Heart right ventricle (tissue), 16 donors: Measurements from ENCODE around the gene IGF2R. TPM values are rescaled to one million over a fixed set of nuclear protein-coding genes. Genes with fewer than 3 reads are reported as not detected.
A peak's percentile ranks its signal among the peaks of the same experiment; 100 is the strongest.

ENCODE experiments used
- ATAC-seq, 8 donors: fragments of 200-7000 bp; cut with Tn5 transposase; one replicate each; pipeline ENCODE4 v1.9.1; 2020; ENCODE audit warnings: mild to moderate bottlenecking in 8 of 8, moderate library complexity in 8 of 8, moderate number of reproducible peaks in 1 of 8
- DNase-seq, 2 donors: peaks; one replicate each; pipeline ENCODE4 v3.0.0-alpha.2; 2020
- H3K27ac ChIP-seq, 10 donors: fragments of 200-600 bp; sonication (generic) in 2 of 10; one replicate each; pipeline versions ENCODE4 v1.5.0 to v1.8.0; 2020 to 2022; ENCODE audit warnings: mild to moderate bottlenecking in 3 of 10
- H3K27me3 ChIP-seq, 7 donors: fragments of 200-600 bp; one replicate each; pipeline ENCODE4 v1.8.0; 2021 to 2022; ENCODE audit warnings: mild to moderate bottlenecking in 2 of 7
- H3K36me3 ChIP-seq, 9 donors: fragments of 200-600 bp; sonication (generic) in 1 of 9; one replicate each; pipeline versions ENCODE4 v1.5.0 to v1.8.0; 2020 to 2022; ENCODE audit warnings: mild to moderate bottlenecking in 2 of 9
- H3K4me1 ChIP-seq, 9 donors: fragments of 200-600 bp; sonication (generic) in 1 of 9; one replicate each; pipeline versions ENCODE4 v1.5.0 to v1.8.0; 2020 to 2022; ENCODE audit warnings: mild to moderate bottlenecking in 4 of 9
- H3K4me3 ChIP-seq, 10 donors: fragments of 200-600 bp; sonication (generic) in 2 of 10; one replicate each; pipeline versions ENCODE4 v1.5.0 to v1.8.0; 2020 to 2022; ENCODE audit warnings: mild to moderate bottlenecking in 7 of 10, moderate library complexity in 2 of 10
- H3K9me3 ChIP-seq, 11 donors: fragments of 200-600 bp in 10 of 11; sonication (generic) in 2 of 11; one replicate each; pipeline versions ENCODE4 v1.5.0 to v1.8.0; 2013 to 2022; ENCODE audit warnings: mild to moderate bottlenecking in 2 of 11, control low read depth in 1 of 11, moderate library complexity in 1 of 11
- CTCF ChIP-seq, 9 donors: fragments of 200-600 bp; sonication (generic) in 2 of 9; IDR thresholded peaks; one replicate each; pipeline versions ENCODE4 v1.5.0 to v1.8.0; 2021 to 2022; ENCODE audit warnings: antibody characterized with exemption in 9 of 9, mild to moderate bottlenecking in 5 of 9, moderate library complexity in 1 of 9
- WGBS, 2 donors: extraction: QIAGEN DNeasy Blood & Tissue Kit; methylation state at CpG; one replicate each; pipeline ENCODE4 v1.1.7; 2013; ENCODE audit warnings: inconsistent platforms in 1 of 2; 5-methylcytosine and 5-hydroxymethylcytosine counted together
- intact Hi-C, 10 donors: fragments of 100-400 bp; cut with DNase I; formaldehyde crosslinking; loops; one replicate each; pipeline versions ENCODE4 v1.11.1 to v1.14.2; 2022
- polyA plus RNA-seq, 2 donors: library from polyadenylated mRNA; stranded (reverse); fragments of 200-250 nt; gene quantifications; one replicate each; pipeline ENCODE4 v1.2.3, GENCODE V29; 2013
- total RNA-seq, 10 donors: library from RNA; stranded (reverse); fragmentation: NEBNext Ultra II Directional in 3 of 10; extraction: Animal tissue kit (Norgen Biotek cat#: 25700) in 3 of 10; gene quantifications; one replicate each; pipeline versions ENCODE4 v1.2.1 to v1.2.4, GENCODE V29; 2021 to 2023
- donor health status: Arrhythmogenic right ventricular cardiomyopathy.
- donor health status: ischemic (EF 13 %, LVEDD 7.1; RV severe dilation, severe dysfunction).
- donor health status: healthy with polysubstance abuse.
- donor health status: DM: no; HTN: yes; CAD: no.
- donor health status: DM: no; HTN: no; CAD: no.
- donor health status: ischemic (EF 25% LVEDD 6.9; RV normal size, moderate dysfunction).
- donor health status: ischemic (EF 25% LVEDD 5.7; RV mildly dilated, moderate dysfunction).
- donor health status: healthy.
- donor health status: DM: yes; HTN: yes; CAD: no.
- donor health status: Ischemic cardiomyopathy.
- donor health status: ischemic (EF 35%, LVEDD 5.7; RV mildly dilated, moderate dysfunction).
- donor health status: nonischemic (EF 11% LVEDD 7.7; RV severe dilation, severe dysfunction).
- donor health status: DM: yes; HTN: yes; CAD: no.
- donor health status: PGD.
- donor health status: ischemic (EF 29% LVEDD 5.4; RV normal size, mild dysfunction).
- donor health status: nonischemic (EF 23%, LVEDD 6.1; RV moderate dilation, normal function).

IGF2R gene
- total and polyA plus RNA-seq, 12 donors, result 13.7 to 95.6 (median 70.2) TPM

GRCh38 chr6:160029525-160029924 is 60.6 kb downstream of the IGF2R start:
- ATAC-seq, result no peak
- intact Hi-C loops, result loop anchor here in 5 of 10 donors (5.0 to 10.0 kb wide), 4 partner anchors 42 to 57 kb away; no protein-coding TSS in a partner anchor
- DNase-seq, result no peak
- TF ChIP-seq CTCF (IDR thresholded peaks at IDR 0.05), result no peak
- Histone ChIP-seq H3K4me1 (peaks cover 11 to 29% (median 20%) of the 10 kb centered on the region in 9 donors), H3K4me3 (no peak overlapping the region), H3K27ac (peak overlapping the region in 9 of 10 donors; percentile 50 to 82 (median 70)), H3K36me3 (peaks cover 0 to 100% (median 28%) of the 10 kb centered on the region in 9 donors), H3K9me3 (no peaks in the 10 kb centered on the region), H3K27me3 (no peaks in the 10 kb centered on the region)
- 92 to 93% methylated on average over 11 of the region's 11 CpGs for WGBS, 2 donors

- no peak overlapping the region for H3K4me3 ChIP-seq
- WGBS, 2 donors, result 12 to 16% methylated on average over 5 of the region's 5 CpGs
- no peaks in the 10 kb centered on the region for H3K9me3 ChIP-seq
- no peaks in the 10 kb centered on the region for H3K27me3 ChIP-seq
- intact Hi-C loops, result loop anchor here in 5 of 10 donors (2.0 to 10.0 kb wide), 4 partner anchors 53 to 235 kb away; partner anchors contain the start of gene MRPL18 (in 1 of the 5)
- peaks cover 0 to 100% (median 29%) of the 10 kb centered on the region in 9 donors for H3K36me3 ChIP-seq
- H3K4me1 ChIP-seq, result peaks cover 11 to 35% (median 20%) of the 10 kb centered on the region in 9 donors
- peak in 3 of 9 donors; percentile 26 to 36 (median 31) for TF ChIP-seq CTCF (IDR thresholded peaks at IDR 0.05)
- ATAC-seq, result peak; percentile 90 to 97 (median 95)
- H3K27ac ChIP-seq, result peak overlapping the region in 9 of 10 donors; percentile 50 to 82 (median 70)
- peak; percentile 88 to 93 for DNase-seq
These were observed 61.2 kb downstream of the IGF2R start for GRCh38 chr6:160030103-160030502.

- Histone ChIP-seq H3K27ac (peak overlapping the region in 5 of 10 donors; percentile 8 to 82 (median 70)), H3K9me3 (no peaks in the 10 kb centered on the region), H3K4me1 (peaks cover 11 to 47% (median 20%) of the 10 kb centered on the region in 9 donors), H3K4me3 (no peak overlapping the region), H3K27me3 (no peaks in the 10 kb centered on the region), H3K36me3 (peaks cover 0 to 100% (median 23%) of the 10 kb centered on the region in 9 donors)
- ATAC-seq (no peak), DNase-seq (no peak)
- no peak for TF ChIP-seq CTCF (IDR thresholded peaks at IDR 0.05)
- 89 to 92% methylated on average over 8 of the region's 8 CpGs for WGBS, 2 donors
- intact Hi-C loops, result loop anchor here in 5 of 10 donors (2.0 to 10.0 kb wide), 4 partner anchors 55 to 237 kb away; partner anchors contain the start of gene MRPL18 (in 1 of the 5)
These were observed 62.6 kb downstream of the IGF2R start for GRCh38 chr6:160031442-160031841.

- H3K4me1 ChIP-seq, result peaks cover 11 to 50% (median 20%) of the 10 kb centered on the region in 9 donors
- no peaks in the 10 kb centered on the region for H3K27me3 ChIP-seq
- no peak overlapping the region for H3K4me3 ChIP-seq
- DNase-seq (no peak), ATAC-seq (no peak)
- H3K9me3 ChIP-seq, result no peaks in the 10 kb centered on the region
- TF ChIP-seq CTCF (IDR thresholded peaks at IDR 0.05), result no peak
- peak overlapping the region in 2 of 10 donors; percentile 8 to 11 for H3K27ac ChIP-seq
- peaks cover 0 to 100% (median 23%) of the 10 kb centered on the region in 9 donors for H3K36me3 ChIP-seq
- 94% methylated on average over 11 of the region's 11 CpGs for WGBS, 2 donors
- intact Hi-C loops, result loop anchor here in 5 of 10 donors (2.0 to 10.0 kb wide), 4 partner anchors 55 to 237 kb away; partner anchors contain the start of gene MRPL18 (in 1 of the 5)
These were observed 63.0 kb downstream of the IGF2R start for GRCh38 chr6:160031871-160032270.
